GM04504 (cell line): ENCODE results near the gene CYP2A7.
"Not testable (repeated sequence)": the region's sequence is repeated elsewhere in the genome, so short reads cannot be mapped to it uniquely, and the experiment has no call there.

ENCODE experiments used
- DNase-seq: peaks from one replicate; pipeline ENCODE4 v3.0.0-alpha.2; 2012; ENCODE audit warnings: low read depth

CYP2A7 gene

DNA sequence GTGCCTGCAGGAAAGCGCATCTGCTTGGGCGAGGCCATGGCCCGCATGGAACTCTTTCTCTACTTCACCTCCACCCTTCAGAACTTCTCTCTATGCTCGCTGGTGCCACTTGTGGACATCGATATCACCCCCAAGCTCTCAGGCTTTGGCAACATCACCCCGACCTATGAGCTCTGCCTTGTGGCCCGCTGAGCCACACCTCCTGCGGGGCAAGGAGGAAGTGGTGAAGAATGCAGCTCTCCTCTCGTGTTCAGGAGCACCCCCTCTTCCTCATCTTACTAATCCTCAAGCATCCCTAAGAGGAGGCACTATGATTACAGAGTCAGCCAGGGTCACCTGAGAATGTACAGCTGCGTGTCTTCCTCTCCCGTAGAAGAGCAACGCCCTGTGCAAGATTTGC, 17.9 kb upstream of the CYP2A7 start:
- not testable (repeated sequence) for DNase-seq

DNA sequence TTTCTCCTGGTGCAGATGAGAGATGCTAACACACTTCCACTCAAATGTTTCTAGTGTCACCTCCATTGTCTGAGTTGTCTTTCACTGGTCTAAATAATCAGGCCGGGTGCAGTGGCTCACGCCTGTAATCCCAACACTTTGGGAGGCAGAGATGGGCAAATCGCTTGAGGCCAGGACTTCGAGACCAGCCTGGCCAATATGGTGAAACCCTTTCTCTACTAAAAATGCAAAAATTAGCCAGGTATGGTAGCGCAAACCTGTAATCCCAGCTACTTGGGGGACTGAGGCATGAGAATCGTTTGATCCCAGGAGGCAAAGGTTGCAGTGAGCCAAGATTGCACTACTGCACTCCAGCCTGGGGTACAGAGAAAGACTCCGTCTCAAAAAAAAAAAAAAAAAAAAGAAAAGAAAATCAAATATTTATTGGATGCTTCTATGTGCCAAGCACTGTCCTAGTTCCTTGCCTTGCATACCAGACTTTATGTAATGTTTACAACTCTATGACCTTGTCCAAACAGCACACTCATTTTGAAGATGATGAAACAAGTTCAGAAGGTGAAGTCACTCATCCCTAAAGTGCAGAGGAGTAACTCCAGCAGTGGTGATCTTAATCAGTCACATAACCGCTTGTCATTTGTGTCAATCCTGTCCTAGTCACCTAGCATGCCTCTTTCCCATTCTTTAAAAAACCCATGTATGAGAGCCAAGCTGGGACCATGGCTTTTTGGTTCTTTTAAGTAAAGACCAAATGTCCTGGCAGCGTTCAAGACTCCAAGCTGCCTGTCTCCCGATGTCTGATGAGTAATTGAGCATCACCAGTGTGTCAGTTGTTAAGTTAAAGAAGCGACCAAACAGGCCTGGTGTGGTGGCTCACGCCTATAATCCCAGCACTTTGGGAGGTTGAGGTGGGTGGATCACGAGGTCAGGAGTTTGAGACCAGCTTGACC, 15.1 kb upstream of the CYP2A7 start:
- peak; percentile 15 for DNase-seq

DNA sequence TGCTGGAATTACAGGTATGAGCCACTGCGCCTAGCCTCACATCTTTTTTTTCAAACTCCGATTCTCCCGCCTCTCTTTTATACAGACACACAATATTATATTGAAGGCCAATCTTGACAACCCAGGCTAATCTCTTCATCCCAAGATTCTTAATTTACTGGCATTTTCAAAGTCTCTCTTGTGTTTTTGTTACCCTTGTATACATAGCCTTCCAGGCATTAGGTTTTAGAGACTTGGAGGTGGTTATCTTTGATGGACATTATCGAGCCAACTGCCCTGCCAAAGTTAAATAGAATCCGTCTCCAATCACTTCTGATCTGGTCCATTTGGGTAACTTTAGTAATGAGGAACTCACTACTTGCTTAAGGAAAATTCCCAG, 14.4 kb upstream of the CYP2A7 start:
- no peak for DNase-seq

DNA sequence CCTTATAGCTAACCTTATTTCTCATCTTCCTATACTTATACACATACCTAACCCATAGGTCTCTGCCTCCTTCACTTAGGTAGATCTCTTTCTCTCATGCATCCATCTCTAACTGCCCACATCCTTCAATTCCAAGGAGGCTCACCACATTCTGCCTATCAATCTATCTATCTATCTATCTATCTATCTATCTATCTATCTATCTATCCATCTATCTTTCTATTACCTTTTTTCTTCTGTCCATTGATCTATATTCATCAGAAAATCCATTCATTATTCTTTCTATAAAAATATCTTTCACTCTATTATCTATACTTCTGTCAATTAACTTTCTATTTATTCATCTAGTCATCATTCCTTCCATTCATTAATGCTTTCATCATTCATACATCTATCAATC, 11.1 kb upstream of the CYP2A7 start:
- no peak for DNase-seq

DNA sequence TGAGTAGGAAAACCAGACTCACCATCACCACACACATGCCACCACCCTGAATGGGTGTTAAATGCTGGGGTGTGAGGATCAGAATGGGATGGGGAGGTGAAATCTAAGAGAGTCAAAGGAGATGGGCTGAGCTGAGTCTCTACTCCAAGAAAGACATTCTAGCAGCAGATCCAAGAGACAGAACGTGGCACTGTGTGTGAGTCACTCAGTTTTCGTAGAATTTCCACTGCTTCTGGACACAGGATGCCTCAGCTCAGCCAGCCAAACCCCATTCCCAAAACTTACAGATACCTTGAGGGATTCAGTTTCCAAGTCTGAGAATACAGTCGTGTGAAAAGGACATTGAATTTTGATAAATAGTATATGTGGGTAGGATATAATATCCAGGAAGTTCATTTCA, 7.3 kb upstream of the CYP2A7 start:
- no peak for DNase-seq

DNA sequence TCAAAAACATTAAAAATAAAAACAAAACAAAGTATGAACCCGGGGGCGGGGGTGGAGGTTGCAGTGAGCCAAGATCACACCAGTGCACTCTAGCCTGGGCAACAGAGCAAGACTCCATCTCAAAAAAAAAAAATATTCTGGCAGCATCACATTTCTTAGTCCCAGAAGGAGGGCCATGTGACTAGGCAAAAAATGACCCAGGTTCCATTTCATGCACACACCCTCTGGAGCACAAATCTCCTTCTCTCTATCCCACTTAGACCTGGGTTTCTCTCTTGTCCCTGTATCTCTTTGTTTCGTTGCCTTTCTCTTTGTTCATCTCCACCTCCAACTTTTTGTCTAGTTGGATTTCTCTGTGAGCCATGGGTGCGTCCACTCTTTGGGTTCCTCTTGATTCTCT, 6.2 kb upstream of the CYP2A7 start:
- DNase-seq, result no peak

DNA sequence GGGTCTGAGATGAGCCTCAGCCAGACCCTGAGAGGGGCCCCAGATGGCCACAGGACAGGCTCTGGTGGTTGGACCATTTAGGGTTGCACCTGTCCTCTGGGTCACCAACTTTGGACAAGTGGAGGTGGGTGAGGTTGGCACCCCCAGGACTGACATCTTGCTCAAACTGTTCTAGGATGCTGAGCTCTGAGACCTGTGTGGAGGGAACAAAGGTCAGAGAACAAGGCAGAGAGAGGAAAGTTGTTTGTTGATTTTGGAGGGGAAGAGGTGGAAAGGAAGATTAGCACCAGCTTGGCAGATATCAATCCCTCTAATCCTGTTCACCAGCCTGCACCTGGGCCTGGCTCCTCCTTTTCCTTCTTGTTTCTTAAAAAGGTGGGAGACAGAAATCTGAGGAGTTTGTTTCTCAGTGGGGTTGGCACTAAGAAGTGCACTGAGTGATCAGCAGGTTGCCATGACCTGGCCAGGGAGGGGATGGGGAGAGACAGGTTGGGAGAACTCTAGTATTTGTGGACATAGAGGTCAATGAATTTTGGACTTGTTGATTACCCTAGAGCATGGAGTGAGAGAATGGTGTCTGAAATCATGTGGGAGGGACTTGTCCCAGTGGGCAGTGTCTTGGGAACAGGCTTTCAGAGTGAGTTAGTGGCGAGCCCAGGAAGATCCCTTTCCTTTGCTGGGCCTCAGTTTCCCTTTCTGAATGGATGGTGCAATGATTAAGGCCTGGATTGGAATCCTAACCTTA, 2.3 kb upstream of the CYP2A7 start:
- not testable (repeated sequence) for DNase-seq

DNA sequence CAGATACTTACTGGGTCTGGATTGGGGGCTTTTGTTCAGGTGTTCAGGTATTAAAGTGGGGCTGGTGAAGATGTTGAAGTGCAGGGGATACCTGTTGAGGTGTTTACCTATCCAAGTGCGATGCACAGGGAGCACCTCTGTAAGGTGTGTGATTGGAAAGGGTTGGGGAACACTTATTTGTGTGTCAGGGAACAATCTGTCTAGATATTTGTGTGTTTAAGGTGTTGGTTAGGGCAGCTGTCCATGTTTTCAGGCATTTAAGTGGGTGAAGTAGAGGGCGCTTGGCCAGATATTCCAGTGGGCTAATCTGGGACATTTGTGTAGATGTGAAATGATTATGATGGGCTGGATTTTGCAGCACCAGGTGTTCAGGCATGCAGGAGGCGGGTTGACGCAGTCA, 2.7 kb downstream of the CYP2A7 start:
- DNase-seq, result not testable (repeated sequence)

DNA sequence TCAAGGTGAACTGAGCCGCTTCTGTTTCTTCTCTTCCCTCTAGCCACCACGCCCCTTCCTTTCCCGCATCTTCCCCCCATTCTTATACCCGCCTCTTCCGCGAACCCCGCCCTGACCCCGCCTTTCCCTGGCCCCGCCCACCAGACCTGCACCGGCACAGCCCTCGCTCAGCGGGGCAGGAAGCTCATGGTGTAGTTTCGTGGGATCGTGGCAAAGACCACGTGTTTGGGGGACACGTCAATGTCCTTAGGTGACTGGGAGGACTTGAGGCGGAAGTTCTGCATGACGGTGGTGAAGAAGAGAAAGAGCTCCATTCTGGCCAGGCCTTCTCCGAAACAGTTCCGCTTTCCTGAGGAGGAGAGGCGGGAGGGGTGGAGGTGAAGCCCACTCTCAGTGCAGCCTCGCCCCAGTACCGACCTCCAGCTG, 6.5 kb downstream of the CYP2A7 start:
- not testable (repeated sequence) for DNase-seq

DNA sequence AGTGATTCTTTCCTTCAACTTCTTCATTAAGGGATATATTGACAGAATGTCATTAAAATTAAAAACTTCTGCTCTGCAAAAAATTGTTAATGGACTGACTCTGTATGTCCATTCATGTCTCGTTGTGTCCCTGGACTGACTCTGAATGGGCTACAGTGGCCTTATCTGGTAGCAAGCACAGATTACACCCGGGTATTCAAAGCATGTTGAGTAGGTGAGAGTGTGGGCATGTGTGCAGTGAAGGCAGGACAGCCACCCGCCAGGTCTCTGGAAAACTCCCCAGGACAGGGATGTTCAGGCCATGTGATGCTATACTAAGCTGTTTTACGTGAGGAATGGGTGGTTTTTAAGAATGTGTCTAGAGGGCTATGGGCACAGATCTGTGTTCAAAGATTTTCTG, 7.2 kb downstream of the CYP2A7 start:
- not testable (repeated sequence) for DNase-seq

DNA sequence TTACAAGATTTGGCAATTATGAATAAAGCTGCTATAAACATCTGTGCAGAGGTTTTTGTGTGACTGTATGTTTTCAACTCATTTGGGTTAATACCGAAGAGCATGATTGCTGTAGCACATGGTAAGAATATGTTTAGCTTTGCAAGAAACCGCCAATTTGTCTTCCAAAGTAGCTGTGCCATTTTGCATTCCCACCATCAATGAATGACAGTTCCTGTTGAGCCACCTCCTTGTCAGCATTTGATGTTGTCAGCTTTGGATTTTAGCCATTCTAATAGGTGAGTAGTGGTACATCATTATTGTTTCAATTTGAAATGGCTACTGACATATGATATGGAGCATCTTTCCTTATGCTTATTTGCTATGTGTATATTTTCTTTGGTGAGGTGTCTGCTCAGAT, 8.2 kb downstream of the CYP2A7 start:
- not testable (repeated sequence) for DNase-seq

DNA sequence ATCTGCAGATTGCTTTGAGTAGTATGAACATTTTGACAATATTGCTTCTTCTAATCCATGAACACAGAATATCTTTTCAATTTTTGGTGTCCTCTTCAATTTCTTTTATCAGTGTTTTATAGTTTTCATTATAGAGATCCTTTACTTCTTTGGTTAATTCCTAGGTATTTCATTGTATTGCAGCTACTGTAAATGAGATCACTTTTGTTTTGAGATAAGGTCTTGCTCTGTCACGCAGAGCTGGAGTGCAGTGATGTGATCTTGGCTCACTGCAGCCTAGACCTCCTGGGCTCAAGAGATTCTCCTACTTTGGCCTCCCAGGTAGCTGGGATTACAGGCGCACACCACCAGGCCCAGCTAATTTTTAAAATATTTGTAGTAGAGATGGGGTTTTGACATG, 9.8 kb downstream of the CYP2A7 start:
- no peak for DNase-seq

DNA sequence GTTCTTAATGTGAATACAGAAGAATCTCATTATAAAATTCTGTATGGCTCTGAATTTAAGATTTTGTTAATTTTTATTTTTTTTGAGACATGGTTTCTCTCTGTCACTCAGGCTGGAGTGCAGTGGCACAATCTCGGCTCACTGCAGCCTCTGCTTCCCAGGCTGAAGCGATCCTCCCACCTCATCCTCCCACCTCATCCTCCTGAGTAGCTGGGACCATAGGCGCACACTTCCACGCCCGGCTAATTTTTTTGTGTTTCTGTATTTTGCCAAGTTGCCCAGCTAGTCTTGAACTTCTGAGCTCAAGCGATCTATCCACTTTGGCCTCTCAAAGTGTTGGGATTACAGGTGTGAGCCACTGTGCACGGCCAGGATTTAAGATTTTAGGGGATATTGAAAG, 14.3 kb downstream of the CYP2A7 start:
- no peak for DNase-seq

DNA sequence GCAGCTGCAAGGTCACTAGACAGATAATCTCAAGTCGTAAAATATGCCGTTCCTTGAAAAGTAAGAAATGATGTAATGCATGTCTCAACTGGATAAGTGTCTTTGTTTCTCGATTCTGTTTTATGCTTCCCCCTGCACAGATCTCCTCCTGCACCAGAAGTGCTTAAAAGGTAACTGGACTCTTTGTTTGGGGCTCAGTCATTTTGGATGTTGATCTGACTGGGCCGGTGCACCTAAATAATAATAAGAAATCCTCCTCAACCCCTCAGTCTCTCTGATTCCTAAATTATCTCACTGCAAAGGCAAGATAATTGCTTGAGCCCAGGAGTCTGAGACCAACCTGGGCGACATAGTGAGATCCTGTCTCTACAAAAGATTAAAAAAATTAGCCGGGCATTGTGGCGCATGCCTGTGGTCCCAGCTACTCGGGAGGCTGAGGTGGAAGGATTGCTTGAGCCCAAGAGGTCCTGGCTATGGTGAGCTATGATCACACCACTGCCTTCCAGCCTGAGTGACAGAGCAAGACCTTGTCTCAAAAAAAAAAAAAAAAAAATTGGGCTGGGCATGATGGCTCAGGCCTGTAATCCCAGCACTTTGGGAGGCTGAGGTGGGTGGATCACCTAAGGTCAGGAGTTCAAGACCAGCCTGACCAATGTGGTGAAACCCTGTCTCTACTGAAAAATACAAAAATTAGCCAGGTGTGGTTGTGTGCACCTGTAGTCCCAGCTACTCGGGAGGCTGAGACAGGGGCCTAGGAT, 17.1 kb downstream of the CYP2A7 start:
- DNase-seq, result not testable (repeated sequence)

DNA sequence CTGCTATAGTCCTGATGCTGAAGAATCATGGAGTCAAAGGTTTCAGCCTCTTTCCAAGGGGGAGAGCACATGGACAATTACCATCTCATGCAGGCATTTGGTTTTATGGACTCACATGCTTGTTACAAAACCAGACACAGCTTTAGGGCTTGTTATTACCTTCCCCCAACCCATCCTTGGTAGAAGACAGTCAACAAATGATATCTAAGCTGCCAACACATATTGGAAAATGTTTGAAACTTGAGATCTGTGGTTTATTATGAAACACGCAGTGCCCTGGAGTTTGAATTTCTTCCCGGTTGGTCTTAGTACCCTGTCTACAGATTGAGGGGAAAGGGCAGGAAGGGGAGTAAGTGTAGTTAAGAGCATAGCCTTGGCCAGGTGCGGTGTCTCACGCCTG, 19.2 kb downstream of the CYP2A7 start:
- DNase-seq, result peak; percentile 20

DNA sequence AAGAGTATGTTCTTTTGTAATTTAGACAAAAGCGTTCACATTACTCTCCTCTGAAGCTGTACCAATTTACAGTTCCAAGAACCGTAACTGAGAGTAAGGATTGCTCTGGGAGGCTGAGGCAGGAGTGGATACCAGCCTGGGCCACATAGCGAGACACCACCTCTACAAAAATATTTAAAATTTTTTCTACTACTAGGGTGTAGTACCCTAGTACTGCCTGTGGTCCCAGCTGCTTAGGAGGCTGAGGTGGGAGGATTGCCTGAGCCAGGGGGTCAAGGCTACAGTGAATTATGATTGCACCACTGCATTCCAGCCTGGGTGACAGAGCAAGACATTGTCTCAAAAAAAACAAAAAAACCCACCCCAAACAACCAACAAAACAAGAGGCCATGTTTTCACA, 19.7 kb downstream of the CYP2A7 start:
- no peak for DNase-seq

DNA sequence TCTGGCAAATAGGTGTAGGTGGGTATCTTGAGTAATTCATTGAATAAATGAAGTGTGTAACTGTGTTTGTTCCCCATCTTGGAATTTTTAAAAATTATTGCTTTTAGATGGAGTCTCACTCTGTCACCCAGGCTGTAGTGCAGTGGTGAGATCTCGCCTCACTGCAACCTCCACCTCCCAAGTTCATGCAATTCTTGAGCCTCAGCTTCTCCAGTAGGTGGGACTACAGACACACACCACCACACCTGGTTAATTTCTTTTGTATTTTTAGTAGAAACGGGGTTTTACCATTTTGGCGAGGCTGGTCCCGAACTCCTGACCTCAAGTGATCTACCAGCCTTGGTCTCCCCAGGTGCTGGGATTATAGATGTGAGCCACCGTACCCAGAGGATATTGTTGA, 23.9 kb downstream of the CYP2A7 start:
- DNase-seq, result no peak

DNA sequence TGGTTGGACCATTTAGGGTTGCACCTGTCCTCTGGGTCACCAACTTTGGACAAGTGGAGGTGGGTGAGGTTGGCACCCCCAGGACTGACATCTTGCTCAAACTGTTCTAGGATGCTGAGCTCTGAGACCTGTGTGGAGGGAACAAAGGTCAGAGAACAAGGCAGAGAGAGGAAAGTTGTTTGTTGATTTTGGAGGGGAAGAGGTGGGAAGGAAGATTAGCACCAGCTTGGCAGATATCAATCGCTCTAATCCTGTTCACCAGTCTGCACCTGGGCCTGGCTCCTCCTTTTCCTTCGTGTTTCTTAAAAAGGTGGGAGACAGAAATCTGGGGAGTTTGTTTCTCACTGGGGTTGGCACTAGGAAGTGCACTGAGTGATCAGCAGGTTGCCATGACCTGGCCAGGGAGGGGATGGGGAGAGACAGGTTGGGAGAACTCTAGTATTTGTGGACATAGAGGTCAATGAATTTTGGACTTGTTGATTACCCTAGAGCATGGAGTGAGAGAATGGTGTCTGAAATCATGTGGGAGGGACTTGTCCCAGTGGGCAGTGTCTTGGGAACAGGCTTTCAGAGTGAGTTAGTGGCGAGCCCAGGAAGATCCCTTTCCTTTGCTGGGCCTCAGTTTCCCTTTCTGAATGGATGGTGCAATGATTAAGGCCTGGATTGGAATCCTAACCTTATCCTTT, 29.4 kb downstream of the CYP2A7 start:
- not testable (repeated sequence) for DNase-seq

DNA sequence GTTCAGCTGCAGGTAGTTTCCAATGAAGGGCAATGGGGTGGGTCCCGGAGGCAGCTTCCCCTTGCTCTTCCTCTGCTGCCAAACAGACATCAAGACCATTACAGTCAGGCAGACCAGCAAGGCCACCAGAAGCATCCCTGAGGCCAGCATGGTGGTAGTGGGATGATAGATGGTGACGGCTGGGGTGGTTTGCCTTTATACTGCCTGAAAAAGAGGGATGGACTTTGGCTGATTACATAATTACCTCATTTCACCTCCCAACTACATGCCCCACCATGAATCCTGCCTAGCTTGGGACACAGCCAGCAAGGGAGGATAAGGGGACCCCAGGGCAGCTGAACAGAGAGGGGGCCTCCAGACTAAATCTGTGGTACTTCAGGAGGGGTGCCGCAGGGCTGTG, 31.8 kb downstream of the CYP2A7 start, which contains the start of gene CYP2A6:
CYP2A6 (minus strand) TSS at position 171 of the 400 bp plus-strand sequence; CDS start at position 150, 21 bp downstream.
- not testable (repeated sequence) for DNase-seq

DNA sequence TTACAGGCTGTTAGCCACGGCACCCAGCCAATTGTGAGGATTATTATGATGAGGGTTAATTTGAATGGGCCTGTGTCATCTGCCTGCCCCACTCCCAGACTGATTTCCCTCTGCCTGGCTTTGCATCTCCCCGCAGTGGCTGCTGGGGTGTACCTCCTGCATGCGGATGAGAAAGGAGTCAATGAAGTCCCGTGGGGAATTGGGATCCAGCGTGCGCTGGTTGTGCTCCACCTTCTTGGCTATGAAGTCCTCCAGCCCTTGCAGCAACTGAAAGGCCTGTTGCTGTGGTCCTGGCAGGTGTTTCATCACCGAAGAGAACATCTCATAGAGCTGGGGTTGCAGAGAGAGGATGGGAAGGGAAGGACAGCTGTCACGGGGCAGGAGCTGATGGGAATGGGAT, 35.3 kb downstream of the CYP2A7 start:
- DNase-seq, result not testable (repeated sequence)

DNA sequence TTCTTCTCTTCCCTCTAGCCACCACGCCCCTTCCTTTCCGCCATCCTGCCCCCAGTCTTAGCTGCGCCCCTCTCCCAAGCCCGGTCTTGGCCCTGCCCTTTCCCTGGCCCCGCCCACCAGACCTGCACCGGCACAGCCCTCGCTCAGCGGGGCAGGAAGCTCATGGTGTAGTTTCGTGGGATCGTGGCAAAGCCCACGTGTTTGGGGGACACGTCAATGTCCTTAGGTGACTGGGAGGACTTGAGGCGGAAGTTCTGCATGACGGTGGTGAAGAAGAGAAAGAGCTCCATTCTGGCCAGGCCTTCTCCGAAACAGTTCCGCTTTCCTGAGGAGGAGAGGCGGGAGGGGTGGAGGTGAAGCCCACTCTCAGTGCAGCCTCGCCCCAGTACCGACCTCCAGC, 38.4 kb downstream of the CYP2A7 start:
- DNase-seq, result not testable (repeated sequence)
